GM12865 (cell line): Measurements from ENCODE around the gene SENP8.

Experiments
- DNase-seq: peaks from one replicate; pipeline ENCODE4 v3.0.0; 2010; ENCODE audit warnings: low read depth
- H3K4me3 ChIP-seq: 2 replicates; pipeline ENCODE4 v1.5.1; 2011; ENCODE audit warnings: mild to moderate bottlenecking, low read depth, low read length, control low read depth
- TF ChIP-seq, protein P1 (sequence below): IDR thresholded peaks from 2 replicates; pipeline ENCODE4 v1.5.1; 2011; ENCODE audit warnings: low read length, control low read depth, low read depth, inconsistent platforms; ENCODE audit not compliant: insufficient read depth; ENCODE audit errors: missing control alignments

SENP8 gene

GRCh38 chr15:72173401-72173800, 55.2 kb downstream of the SENP8 start:
- TF ChIP-seq, protein P1, sequence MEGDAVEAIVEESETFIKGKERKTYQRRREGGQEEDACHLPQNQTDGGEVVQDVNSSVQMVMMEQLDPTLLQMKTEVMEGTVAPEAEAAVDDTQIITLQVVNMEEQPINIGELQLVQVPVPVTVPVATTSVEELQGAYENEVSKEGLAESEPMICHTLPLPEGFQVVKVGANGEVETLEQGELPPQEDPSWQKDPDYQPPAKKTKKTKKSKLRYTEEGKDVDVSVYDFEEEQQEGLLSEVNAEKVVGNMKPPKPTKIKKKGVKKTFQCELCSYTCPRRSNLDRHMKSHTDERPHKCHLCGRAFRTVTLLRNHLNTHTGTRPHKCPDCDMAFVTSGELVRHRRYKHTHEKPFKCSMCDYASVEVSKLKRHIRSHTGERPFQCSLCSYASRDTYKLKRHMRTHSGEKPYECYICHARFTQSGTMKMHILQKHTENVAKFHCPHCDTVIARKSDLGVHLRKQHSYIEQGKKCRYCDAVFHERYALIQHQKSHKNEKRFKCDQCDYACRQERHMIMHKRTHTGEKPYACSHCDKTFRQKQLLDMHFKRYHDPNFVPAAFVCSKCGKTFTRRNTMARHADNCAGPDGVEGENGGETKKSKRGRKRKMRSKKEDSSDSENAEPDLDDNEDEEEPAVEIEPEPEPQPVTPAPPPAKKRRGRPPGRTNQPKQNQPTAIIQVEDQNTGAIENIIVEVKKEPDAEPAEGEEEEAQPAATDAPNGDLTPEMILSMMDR, result no peak
- H3K4me3 ChIP-seq, result no peak overlapping the region
- no peak for DNase-seq

DNA sequence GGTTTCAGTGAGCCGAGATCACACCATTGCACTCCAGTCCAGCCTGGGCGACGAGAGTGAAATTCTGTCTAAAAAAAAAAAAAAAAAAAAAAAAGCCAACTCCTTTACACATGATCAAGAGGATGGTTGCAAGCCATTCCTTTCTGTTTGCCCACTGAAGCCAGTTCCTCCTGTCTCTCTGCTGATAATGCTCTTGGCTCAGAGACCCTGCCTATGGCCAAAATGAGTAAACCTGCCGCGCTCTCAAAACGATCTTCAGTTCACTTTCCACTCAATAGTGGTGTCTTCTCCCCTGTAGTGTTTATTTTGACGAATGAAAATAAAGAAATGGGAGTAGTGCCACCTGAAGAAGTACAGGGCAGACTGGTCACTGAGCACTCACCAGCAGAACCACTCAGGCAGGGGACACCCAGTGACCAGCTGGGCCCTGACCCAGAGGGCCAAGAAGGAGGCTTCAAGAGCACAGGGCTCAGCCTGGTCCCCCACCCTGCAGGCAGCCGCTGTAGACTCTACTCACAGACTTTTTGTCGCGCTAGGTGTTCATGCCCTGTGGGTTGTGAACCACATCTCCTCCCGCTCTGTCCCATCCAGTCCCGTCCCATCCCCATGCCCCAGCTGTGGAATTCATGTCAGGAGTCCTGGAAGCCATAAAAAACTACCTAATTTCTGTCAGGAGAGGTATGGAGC, 55.8 kb downstream of the SENP8 start:
- TF ChIP-seq, protein P1, result no peak

GRCh38 chr15:72174551-72175165, 56.5 kb downstream of the SENP8 start:
- TF ChIP-seq, protein P1, result no peak

More for the DNA sequence above, 55.8 kb downstream of the SENP8 start:
- no peak overlapping the region for H3K4me3 ChIP-seq
- DNase-seq, result no peak

DNA sequence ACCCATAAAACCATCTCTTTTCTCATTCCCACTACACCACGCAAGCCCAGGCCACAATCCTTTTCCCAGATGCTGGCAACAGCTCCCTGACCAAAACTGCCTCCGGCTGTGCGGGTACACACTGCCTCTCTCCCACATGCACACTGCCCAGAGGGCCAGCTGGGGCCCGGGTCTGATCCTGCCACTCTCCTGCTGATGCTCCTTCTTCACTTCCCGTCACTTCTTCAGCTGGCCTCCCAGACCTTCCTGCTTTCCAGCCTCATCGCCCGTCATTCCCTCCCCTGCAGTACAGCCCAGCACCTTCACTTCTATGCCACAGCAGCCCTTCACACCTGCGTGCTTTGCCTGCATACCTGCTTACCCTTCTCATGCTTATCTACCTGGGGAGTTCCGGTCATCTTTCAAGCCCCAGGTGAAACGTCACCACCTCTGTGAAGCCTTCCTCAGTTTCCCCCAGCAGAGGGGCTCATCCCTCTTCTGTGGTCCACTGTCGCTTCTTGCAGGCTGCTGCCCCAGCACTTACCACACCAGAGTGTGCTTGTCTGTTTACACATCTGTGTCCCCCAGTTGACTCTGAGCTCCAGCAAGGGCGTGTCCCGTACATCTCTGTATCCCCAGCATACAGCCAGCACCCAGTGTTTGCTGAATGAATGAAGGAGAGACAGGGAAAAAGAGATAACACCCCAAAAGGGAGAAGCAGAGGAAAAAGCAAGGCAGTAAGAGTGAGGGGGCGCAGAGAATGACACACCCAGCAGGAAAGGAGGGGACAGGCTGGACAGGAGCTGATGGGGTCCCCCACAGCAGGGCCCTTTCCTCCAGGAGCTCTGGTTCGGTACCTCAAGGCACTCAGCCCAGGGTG, 57.2 kb downstream of the SENP8 start:
- DNase-seq, result no peak
- no peak overlapping the region for H3K4me3 ChIP-seq
- TF ChIP-seq, protein P1, result no peak

More at GRCh38 chr15:72174551-72175165, 56.5 kb downstream of the SENP8 start:
- H3K4me3 ChIP-seq, result no peak overlapping the region
- DNase-seq, result no peak

GRCh38 chr15:72176159-72176558, 58.0 kb downstream of the SENP8 start:
- H3K4me3 ChIP-seq, result no peak overlapping the region
- TF ChIP-seq, protein P1, result no peak
- DNase-seq, result no peak

GRCh38 chr15:72176743-72177142, 58.5 kb downstream of the SENP8 start:
- no peak overlapping the region for H3K4me3 ChIP-seq
- DNase-seq, result no peak
- TF ChIP-seq, protein P1, result no peak
